Hepatocyte (in vitro differentiated cells): ENCODE measurements around the gene GLYATL3. TPM values are rescaled to one million over a fixed set of nuclear protein-coding genes. Genes with fewer than 3 reads are reported as not detected.

Source experiments
- DNase-seq: peaks from one replicate; pipeline ENCODE4 v3.0.0-alpha.2; 2016; ENCODE audit warnings: low spot score
- H2AFZ ChIP-seq: fragments of 200-600 bp; sonication (generic); 2 replicates; pipeline ENCODE4 v1.6.0; 2016; ENCODE audit warnings: antibody characterized with exemption, mild to moderate bottlenecking
- H3K27ac ChIP-seq: fragments of 200-600 bp; sonication (generic); 2 replicates; pipeline ENCODE4 v1.5.1; 2016; ENCODE audit warnings: mild to moderate bottlenecking
- H3K27me3 ChIP-seq: fragments of 200-600 bp; sonication (generic); 2 replicates; pipeline ENCODE4 v1.6.1; 2016
- H3K36me3 ChIP-seq: fragments of 200-600 bp; sonication (generic); replicated peaks from 2 replicates; pipeline ENCODE4 v1.5.1; 2016; ENCODE audit warnings: low read depth; ENCODE audit not compliant: insufficient read depth
- H3K4me1 ChIP-seq: fragments of 200-600 bp; sonication (generic); 2 replicates; pipeline ENCODE4 v1.5.1; 2016; ENCODE audit warnings: mild to moderate bottlenecking, moderate library complexity; ENCODE audit not compliant: insufficient read depth
- H3K4me2 ChIP-seq: fragments of 200-600 bp; sonication (generic); 2 replicates; pipeline ENCODE4 v1.6.0; 2016
- H3K4me3 ChIP-seq: fragments of 200-600 bp; sonication (generic); 2 replicates; pipeline ENCODE4 v1.5.1; 2016; ENCODE audit warnings: mild to moderate bottlenecking
- H3K79me2 ChIP-seq: fragments of 200-600 bp; sonication (generic); 2 replicates; pipeline ENCODE4 v1.6.0; 2017; ENCODE audit warnings: mild to moderate bottlenecking
- H3K9me2 ChIP-seq: fragments of 200-600 bp; sonication (generic); replicated peaks from 2 replicates; pipeline ENCODE4 v1.6.0; 2017; ENCODE audit warnings: mild to moderate bottlenecking; ENCODE audit not compliant: insufficient read depth
- H3K9me3 ChIP-seq: fragments of 200-600 bp; sonication (generic); 2 replicates; pipeline ENCODE4 v1.5.1; 2016; ENCODE audit warnings: low read depth, mild to moderate bottlenecking
- H4K20me1 ChIP-seq: fragments of 200-600 bp; sonication (generic); 2 replicates; pipeline ENCODE4 v1.6.0; 2016; ENCODE audit warnings: mild to moderate bottlenecking; ENCODE audit not compliant: insufficient read depth, poor library complexity, severe bottlenecking
- CTCF ChIP-seq: fragments of 200-600 bp; sonication (generic); IDR thresholded peaks from 2 replicates; pipeline ENCODE4 v1.5.1; 2016; ENCODE audit warnings: antibody characterized with exemption, mild to moderate bottlenecking; ENCODE audit not compliant: poor library complexity
- EZH2 ChIP-seq: fragments of 200-600 bp; sonication (generic); IDR thresholded peaks from 2 replicates; pipeline ENCODE4 v1.6.1; 2016; ENCODE audit warnings: antibody characterized with exemption, mild to moderate bottlenecking, borderline replicate concordance
- EZH2phosphoT487 ChIP-seq: fragments of 200-600 bp; sonication (generic); IDR thresholded peaks from one replicate; pipeline ENCODE4 v1.6.1; 2018; ENCODE audit warnings: antibody characterized with exemption, mild to moderate bottlenecking, low read depth, moderate library complexity; ENCODE audit not compliant: unreplicated experiment, severe bottlenecking
- WGBS: methylation state at CpG from one replicate; pipeline ENCODE4 v1.1.6; 2016; ENCODE audit warnings: low lambda C conversion rate; ENCODE audit errors: missing lambda C conversion rate; 5-methylcytosine and 5-hydroxymethylcytosine counted together
- polyA plus RNA-seq: library from polyadenylated mRNA; unstranded; fragments of >200 nt; fragmentation: Nextera tagmentation; extraction: Ambion mirVana; gene quantifications from 2 replicates; pipeline ENCODE4 v1.2.1, GENCODE V29; 2016
- total RNA-seq: library from RNA; depleted of rRNA; stranded (reverse); fragments of >200 nt; gene quantifications from 2 replicates; pipeline ENCODE4 v1.2.3, GENCODE V29; 2014

Gene GLYATL3
- total and polyA plus RNA-seq, 2 experiments from 2014 or later: not detected

DNA sequence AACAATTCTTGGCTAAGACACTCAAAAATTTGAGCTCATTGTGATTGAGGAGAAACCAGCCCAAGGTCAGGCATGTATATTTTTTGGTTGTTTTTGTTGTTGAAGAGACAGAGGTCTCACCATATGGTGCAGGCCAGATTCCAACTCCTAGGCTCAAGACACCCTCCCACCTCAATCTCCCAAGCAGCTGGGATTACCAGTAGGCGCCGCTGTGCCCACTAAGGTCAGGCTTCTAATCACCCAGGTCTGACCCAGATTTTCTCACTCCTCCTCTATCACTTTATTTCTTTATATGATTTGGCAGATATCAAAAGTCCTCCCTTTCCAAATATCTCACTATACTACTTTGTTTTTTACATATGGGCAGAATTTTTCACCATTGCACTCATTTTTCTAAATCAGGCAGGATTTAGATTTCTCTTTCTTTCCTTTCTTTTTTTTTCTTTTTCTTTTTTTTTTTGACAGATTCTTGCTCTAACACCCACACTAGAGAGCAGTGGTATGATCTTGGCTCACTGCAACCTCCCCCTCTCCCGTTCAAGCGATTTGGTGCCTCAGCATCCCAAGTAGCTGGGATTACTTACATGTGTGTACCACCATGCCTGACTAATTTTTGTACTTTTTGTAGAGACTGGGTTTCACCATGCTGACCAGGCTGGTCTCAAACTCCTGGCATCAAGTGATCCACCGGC, 49.0 kb downstream of the GLYATL3 start:
- Histone ChIP-seq H3K9me3 (no peaks in the 10 kb centered on the region), H3K9me2 (no peaks in the 10 kb centered on the region), H3K4me3 (no peak overlapping the region), H2AFZ (no peak overlapping the region), H3K4me1 (peaks cover 3% of the 10 kb centered on the region), H3K4me2 (no peak overlapping the region), H3K27me3 (peaks cover 3% of the 10 kb centered on the region), H4K20me1 (no peaks in the 10 kb centered on the region), H3K79me2 (no peaks in the 10 kb centered on the region), H3K36me3 (no peaks in the 10 kb centered on the region), H3K27ac (no peak overlapping the region)
- 80% methylated on average over 5 of the region's 5 CpGs for WGBS
- no peak for TF ChIP-seq EZH2
- no peak for TF ChIP-seq CTCF
- no peak for TF ChIP-seq EZH2phosphoT487
- DNase-seq: no peak

DNA sequence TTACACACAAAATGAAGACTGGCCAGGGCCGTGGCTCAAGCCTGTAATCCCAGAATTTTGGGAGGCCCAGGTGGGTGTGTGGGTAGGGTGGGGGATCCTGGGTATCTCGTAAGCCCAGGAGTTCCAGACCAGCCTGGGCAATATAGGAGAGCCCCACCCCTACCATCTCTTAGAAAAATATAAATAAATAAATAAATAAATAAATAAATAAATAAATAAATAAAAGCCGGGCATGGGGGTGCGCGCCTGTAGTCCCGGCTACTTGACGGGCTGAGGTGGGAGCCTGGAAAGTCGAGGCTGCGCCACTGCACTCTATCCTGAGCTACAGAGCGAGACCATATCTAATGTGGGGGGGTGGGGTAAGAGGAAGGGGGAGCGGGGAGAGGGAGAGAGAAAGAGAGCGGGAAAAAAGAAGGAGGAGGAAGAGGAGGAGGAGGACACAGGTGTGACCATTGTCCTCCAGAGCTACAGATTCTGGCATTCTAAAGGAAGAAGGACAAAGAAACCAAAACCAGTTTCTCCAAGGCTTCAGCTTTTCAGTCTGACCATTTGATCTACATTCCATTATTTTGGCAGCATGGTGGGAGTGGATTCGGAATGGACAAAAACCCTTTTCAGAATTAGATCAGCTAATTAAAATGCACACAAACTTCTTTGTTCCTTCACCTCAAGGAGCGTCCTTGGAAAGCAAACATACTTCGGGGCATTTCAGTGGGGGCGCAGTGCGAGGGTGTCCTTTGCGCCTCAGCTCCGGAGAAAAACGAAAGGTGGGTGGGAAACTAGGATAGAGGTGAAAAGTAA, 50.2 kb downstream of the GLYATL3 start:
- peaks cover 3% of the 10 kb centered on the region for H3K27me3 ChIP-seq
- H3K4me1 ChIP-seq: peaks cover 3% of the 10 kb centered on the region
- H3K36me3 ChIP-seq: no peaks in the 10 kb centered on the region
- no peaks in the 10 kb centered on the region for H3K79me2 ChIP-seq
- 39% methylated on average over 18 of the region's 20 CpGs for WGBS
- peak overlapping the region; percentile 79 for H2AFZ ChIP-seq
- no peak for TF ChIP-seq CTCF
- no peak for TF ChIP-seq EZH2phosphoT487
- no peak for TF ChIP-seq EZH2
- H3K4me2 ChIP-seq: peak overlapping the region; percentile 98
- H3K9me2 ChIP-seq: no peaks in the 10 kb centered on the region
- H3K27ac ChIP-seq: no peak overlapping the region
- H3K9me3 ChIP-seq: no peaks in the 10 kb centered on the region
- H3K4me3 ChIP-seq: peak overlapping the region; percentile 60
- H4K20me1 ChIP-seq: no peaks in the 10 kb centered on the region
- DNase-seq: no peak

DNA sequence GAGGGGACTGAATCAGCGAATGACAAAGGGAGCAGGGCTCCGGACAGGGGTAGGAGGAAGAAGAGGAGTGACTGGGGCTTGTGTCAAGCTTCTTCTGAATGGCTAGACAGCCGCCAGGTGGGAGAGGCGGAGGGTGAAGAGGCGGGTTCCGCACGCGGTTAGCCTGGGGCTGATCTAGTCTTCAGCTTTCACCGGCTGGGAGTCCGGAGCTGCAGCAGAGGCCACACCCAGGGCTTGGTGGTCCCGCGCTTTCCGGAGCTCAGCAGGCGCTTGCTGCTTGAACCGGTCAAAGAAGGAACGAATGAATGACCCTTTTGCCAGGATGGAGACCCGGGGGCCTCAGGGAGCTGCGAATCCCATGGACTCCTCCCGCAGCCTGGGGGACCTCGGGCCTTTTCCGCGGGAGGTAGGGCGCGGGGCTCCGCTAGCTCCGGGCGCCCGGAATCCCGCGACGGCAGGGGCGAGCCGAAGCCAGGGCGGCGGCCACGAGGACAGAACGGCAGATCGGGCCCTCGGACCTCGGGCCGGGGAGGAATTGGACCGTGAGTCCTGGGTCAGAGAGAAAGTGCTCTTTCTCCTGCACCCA, 50.9 kb downstream of the GLYATL3 start, which contains the start of gene C6orf141:
TSS of gene C6orf141 (plus strand) at position 177 of the 586 bp plus-strand sequence. CDS start at position 302, 125 bp downstream.
- Histone ChIP-seq H3K27me3 (peaks cover 3% of the 10 kb centered on the region), H3K36me3 (no peaks in the 10 kb centered on the region), H4K20me1 (no peaks in the 10 kb centered on the region), H3K4me1 (peaks cover 3% of the 10 kb centered on the region), H3K4me3 (peak within 1 kb of the TSS; percentile 60), H3K9me2 (no peaks in the 10 kb centered on the region), H2AFZ (peak within 1 kb of the TSS; percentile 79), H3K9me3 (no peaks in the 10 kb centered on the region), H3K27ac (peak within 1 kb of the TSS; percentile 26), H3K4me2 (peak within 1 kb of the TSS; percentile 98), H3K79me2 (no peaks in the 10 kb centered on the region)
- TF ChIP-seq EZH2phosphoT487 (no peak), CTCF (no peak), EZH2 (no peak)
- WGBS: 1% methylated on average over 42 of the region's 42 CpGs
- DNase-seq: peak; percentile 64
